SK-N-DZ (cell line): ENCODE results near the gene SNTG2.
"Not testable (repeated sequence)": the region's sequence is repeated elsewhere in the genome, so short reads cannot be mapped to it uniquely, and the experiment has no call there.

Experiments used
- DNase-seq: peaks from one replicate; pipeline ENCODE4 v3.0.0-alpha.2; 2015; ENCODE audit warnings: low spot score

Gene SNTG2

DNA sequence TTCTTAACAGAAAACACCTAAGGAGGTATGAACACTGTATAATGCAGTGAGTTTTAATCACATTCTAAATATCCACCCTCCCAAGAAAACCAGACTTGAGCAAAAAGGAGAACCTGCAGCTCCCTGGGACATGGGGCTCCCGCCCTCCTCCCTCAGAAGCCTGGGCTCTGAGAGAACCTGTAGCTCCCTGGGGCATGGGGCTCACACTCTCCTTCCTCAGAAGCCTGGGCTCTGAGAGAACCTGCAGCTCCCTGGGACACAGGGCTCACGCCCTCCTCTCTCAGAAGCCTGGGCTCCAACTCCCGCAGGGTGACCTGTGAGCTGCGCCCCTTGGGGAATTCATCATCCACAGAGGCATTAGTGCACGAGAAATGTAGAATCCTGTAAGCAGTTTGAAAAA is 222.9 kb downstream of the SNTG2 start:
- DNase-seq, result no peak

DNA sequence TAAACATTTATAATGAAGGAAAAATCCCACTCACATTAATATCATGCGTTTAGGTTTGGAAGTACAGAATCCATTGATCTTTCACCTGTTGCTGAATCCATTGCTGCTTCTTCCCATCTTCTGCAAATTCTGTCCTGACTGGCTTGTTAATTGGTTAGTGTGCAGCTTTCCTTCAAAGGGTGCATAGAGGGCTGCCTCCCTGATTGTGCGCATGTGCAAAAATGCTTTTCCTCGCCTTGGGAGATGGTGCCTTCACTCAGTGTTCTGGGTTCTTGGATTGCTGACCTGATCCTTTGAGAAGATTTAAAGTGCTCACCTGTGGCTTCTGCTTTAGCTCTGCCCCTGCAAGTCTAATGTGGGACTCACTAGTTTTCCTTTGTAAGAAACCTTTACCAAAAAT is 231.2 kb downstream of the SNTG2 start:
- no peak for DNase-seq

DNA sequence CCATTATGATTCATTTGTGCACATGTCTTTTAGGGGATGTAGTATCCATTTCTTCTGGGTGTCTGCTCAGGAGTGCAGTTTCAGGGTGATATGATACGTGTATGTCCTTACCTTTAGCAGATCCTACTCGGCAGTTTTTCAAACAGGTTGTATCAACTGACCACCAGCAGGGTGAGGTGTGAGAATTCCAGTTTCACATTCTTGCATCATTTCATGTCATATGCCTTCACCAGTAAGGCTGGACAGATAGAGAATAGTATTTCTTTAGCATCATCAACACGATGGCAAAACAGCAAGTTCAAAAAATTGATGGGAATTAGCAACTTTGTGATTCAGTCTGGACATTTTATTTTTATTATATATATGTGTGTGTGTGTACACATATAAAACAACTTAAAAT is 232.7 kb downstream of the SNTG2 start:
- DNase-seq, result no peak

DNA sequence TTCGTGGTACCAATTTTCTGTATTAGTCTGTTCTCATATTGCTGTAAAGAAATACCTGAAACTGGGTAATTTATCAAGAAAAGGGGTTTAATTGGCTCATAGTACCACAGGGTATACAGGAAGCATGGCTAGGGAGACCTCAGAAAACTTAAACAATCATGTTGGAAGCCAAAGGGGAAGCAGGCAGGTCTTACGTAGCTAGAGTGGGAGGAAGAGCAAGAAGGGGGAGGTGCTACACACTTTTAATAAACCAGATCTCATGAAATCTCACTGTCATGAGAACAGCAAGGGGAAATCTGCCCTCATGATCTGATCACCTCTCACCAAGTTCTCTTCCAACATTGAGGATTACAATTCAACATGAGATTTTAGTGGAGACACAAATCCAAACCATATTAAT is 235.8 kb downstream of the SNTG2 start:
- no peak for DNase-seq

- no peak for DNase-seq
Measured at GRCh38 chr2:1187189-1187588, 236.5 kb downstream of the SNTG2 start.

GRCh38 chr2:1192121-1192520 is 241.5 kb downstream of the SNTG2 start:
- DNase-seq, result no peak

DNA sequence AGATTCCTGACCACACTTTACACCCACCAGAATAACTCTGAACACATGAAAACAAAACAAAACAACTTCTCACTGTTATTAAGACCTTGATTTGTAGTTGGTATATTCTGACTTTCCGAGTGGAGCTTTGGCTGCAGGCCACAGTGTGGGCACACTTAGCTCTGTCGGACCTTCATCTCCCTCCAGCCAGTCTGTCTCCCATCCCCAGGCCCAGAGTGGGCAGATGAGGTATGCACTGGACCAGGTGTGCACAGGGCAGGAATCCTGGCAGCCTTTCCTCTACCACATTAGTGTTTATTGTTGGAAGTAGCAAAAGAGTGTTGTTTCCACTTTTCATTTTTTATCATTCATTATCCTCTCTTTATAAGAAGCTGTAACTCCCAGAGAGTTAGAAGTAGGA is 243.2 kb downstream of the SNTG2 start:
- DNase-seq, result no peak

- no peak for DNase-seq
Measured at GRCh38 chr2:1203772-1204171, 253.1 kb downstream of the SNTG2 start.

DNA sequence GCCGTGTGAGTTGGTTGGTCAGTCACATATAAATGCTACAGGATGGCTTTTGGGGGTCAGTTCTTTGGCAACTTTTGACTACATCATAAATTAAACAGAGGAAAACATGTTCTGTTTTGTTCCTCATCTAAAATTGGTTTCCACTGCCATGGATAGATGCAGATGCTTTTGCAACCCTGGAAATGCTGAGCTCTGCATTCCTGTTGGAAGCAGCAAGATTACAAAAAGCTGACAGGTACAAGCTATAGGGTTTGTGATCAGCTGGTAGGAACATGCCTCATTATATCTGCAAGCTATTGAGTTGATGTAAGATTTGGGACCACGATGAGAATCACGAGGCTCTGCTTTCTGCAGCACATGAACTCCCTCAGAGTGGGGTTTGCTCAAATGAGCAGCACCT is 255.2 kb downstream of the SNTG2 start:
- no peak for DNase-seq

- DNase-seq, result no peak
Measured at GRCh38 chr2:1207962-1208510, 257.4 kb downstream of the SNTG2 start.

DNA sequence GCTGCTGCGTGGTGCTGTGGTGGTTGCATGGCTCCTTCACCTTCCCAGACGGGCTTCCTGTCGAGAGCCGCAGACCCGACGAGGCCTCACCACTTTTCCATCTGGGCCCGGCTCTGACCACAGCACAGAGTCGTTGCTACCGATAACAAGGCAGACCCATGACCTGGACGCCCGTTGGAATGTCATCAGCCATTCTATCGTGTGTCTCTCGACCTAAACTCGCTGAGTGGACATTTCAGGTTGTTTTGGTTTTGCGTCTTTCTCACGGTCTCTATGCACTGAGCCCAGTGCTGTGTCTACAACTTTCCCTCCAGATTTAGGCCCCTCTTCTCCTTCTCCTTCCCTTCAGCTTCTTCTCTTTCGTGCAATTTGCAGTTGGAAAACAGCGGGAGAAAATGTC is 257.9 kb downstream of the SNTG2 start:
- DNase-seq, result no peak

DNA sequence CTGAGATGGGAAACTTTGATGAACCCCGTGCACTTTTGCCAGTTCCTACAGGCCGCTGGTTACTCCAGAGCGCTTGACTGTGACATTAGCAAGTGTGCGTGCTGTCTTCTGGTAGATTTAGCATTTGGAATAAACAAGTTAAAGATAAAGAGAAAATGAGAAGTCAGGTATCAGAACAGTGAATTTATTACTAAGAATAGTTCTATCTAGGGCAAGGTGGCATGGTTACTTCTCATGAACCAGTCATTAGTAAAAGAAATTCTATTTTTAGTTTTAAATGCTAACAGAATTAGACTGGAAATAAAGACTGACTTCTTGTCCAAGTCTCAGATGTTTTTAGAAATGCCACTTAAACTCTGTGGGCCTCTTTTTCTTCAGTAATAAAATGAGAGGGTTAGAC is 258.6 kb downstream of the SNTG2 start:
- DNase-seq, result no peak

DNA sequence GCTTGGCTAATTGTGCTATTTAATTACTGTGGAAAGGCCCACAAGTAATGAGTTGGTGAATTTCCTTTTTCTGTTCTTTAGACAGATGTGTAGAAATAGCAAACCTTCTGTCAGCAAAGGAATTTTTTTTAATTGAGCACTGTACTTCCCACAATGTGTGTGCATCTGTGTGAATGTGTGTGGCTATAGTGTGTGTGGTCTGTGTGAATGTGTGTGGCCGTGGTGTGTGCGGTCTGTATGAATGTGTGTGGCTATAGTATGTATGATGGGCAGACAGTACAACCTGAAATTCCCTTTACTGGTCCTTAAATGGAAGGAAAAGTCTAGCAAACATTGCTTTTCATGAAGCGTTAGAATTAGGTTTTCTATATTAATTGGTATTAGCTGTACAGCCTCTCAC is 259.1 kb downstream of the SNTG2 start:
- DNase-seq, result no peak

DNA sequence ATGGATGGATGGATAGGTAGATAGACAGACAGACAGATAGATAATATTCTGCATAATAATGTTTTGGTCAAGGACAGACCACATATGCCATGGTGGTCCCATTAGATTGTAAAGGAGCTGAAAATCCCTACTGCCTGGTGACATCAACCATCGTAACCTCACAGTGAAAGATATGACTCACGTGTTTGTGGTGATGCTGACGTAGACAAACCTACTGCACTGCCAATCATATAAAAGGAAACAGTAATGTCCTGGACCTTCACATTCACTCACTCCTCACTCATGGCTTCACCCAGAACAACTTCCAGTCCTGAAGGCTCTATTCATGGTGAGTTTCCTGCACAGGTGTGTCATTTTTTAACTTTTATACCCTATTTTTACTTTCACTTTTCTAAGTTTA is 259.7 kb downstream of the SNTG2 start:
- no peak for DNase-seq

DNA sequence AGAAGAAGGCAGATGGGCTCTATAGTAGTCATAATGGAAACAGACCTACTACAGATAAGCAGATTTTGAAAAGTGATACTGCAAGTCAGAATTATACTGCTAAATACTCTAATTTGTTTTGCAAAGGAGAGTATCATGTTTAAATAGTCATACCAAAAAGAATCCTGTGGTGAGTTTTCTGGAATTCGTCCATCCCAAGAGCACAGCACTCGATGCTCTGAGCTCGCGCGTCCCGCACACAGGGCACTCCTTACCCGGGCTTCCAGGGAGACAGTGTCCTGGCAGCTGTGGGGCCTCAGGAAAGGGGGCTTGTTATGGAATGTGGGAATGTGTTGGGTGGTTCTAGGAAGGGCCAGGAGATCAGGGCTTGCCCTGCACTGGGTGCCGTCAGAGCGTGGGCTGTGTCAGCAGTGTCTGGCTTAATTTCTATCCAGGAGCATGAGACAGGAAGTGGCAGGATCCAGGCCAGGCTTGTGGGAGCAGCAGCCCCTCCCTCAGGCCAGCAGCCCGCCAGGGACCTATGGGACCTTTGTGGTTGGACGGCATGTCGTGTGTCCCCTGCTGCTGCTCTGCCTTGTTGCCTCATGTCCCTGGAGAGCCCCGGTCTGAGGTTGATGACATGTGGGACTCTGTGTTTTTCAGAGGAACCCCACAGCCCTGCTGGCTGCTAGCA is 269.4 kb downstream of the SNTG2 start:
- DNase-seq, result no peak

- DNase-seq, result no peak
Measured at GRCh38 chr2:1222056-1222455, 271.4 kb downstream of the SNTG2 start.

- no peak for DNase-seq
Measured at GRCh38 chr2:1223791-1224190, 273.1 kb downstream of the SNTG2 start.

DNA sequence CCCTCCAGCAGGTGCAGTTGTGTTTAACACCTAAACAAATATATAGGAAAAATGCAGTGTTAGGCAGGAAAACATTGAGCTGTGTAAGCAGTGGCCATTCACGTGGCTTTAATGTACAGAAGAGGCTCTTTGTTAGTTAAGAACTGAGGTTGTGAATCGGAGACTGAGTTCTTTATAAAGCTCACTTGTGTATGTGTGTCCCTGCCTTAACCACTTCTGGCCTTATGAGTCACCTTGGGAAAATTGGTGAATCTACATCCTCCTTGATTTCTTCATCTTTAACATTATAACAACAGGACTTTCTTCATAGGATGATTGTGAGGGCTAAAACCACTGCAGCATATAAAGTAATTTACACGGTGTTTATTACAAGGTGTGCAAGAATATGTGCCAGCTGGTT is 274.3 kb downstream of the SNTG2 start:
- no peak for DNase-seq

GRCh38 chr2:1226766-1227165 is 276.1 kb downstream of the SNTG2 start:
- DNase-seq, result no peak

- DNase-seq, result no peak
Measured at GRCh38 chr2:1227274-1227900, 276.7 kb downstream of the SNTG2 start.

DNA sequence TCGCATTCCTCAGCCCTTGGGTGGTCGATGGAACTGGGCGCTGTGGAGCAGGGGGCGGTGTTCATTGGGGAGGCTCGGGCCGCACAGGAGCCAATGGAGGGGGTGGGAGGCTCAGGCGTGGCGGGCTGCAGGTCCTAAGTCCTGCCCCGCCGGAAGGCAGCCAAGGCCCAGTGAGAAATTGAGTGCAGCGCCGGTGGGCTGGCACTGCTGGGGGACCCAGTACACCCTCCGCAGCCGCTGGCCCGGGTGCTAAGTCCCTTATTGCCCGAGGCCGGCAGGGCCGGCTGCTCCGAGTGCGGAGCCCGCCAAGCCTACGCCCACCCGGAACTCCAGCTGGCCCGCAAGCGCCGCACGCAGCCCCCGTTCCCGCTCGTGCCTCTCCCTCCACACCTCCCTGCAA is 278.9 kb downstream of the SNTG2 start:
- DNase-seq, result not testable (repeated sequence)

DNA sequence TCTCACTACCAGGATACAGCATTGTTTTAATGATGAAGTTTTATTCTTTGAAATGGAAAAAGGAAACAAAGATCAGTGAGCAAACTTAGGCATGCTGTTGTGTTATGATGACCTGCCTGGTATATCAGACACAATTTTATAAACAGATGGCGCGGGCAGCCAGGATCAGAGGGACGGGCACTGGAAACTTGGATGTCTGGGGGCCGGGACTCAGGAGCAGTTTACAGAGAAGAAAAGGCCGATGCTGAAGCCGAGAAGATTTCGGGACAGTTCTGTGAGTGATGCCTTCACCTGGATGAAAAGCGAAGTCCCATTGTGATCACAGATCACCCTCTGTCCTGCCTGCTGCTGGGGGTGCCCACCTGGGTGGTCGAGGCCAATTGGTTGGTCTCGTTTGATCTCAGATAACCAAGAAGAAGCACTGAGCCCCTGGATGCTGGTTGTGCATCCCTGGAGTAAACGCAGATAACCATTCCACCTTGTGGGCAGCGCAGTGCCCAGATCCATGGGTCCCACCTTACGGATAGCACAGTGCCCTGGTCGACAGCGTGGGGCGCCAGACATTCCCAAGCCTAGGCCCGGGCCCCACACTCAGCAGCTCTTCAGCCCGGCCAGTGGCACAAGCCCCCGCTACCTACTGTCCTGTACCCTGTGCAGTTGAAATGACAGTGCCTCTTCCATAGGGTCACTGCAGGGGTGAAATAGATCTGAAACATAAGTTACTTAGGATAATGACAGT is 279.7 kb downstream of the SNTG2 start:
- DNase-seq, result no peak
